Endothelial cell of umbilical vein (primary cell): ENCODE results near the gene RAB9B. TPM values are rescaled to one million over a fixed set of nuclear protein-coding genes. Genes with fewer than 3 reads are reported as not detected.
A peak's percentile ranks its signal among the peaks of the same experiment; 100 is the strongest.

Experiments
- BruUV-seq: library from RNA; stranded (reverse); fragments of 400-500 nt; replicated peaks from 2 replicates; lab custom pipeline; 2021; lab: Mats Ljungman, UMichigan
- CTCF ChIA-PET: fragments of 300-600, 350-600 bp; sonication (Branson Sonifier 250); formaldehyde crosslinking; loops from one replicate; lab custom pipeline; 2021; ENCODE audit warnings: antibody characterized with exemption, inconsistent platforms; lab: Charles Lee
- POLR2A ChIA-PET: fragments of 300-600, 350-600 bp; sonication (Branson Sonifier 250); formaldehyde crosslinking; loops from one replicate; lab custom pipeline; 2021; ENCODE audit warnings: antibody characterized with exemption, inconsistent platforms; lab: Charles Lee
- DNase-seq: peaks from one replicate; pipeline ENCODE4 v3.0.0-alpha.2; 2011; ENCODE audit warnings: low read depth, low spot score
- FAIRE-seq: peaks from 2 replicates; lab custom pipeline; 2011; peaks lifted over from hg19 to GRCh38; lab: Jason Lieb, UNC
- H2AFZ ChIP-seq: 2 replicates; pipeline ENCODE4 v1.6.0; 2012; ENCODE audit warnings: low read depth, low read length, control low read depth, inconsistent platforms
- H3K27ac ChIP-seq: 2 replicates; pipeline ENCODE4 v1.5.1; 2011; ENCODE audit warnings: low read depth, mild to moderate bottlenecking, control low read depth, low read length, moderate library complexity; ENCODE audit not compliant: insufficient read depth
- H3K27me3 ChIP-seq, 2 experiments: 2 replicates each; pipeline versions ENCODE4 v1.6.0 to v1.6.1; 2011; ENCODE audit warnings: low read length in 2 of 2, mixed read lengths in 1 of 2; ENCODE audit not compliant: control insufficient read depth in 2 of 2, insufficient read depth in 2 of 2
- H3K36me3 ChIP-seq, 2 experiments: 2 replicates in 1 of 2; 3 replicates in 1 of 2; pipeline ENCODE4 v1.5.1; 2011; ENCODE audit warnings: low read length in 2 of 2, mild to moderate bottlenecking in 1 of 2, moderate library complexity in 1 of 2; ENCODE audit not compliant: control insufficient read depth in 2 of 2, insufficient read depth in 2 of 2; ENCODE audit errors: extremely low read depth in 1 of 2
- H3K4me1 ChIP-seq: 3 replicates; pipeline ENCODE4 v1.5.1; 2011; ENCODE audit warnings: mild to moderate bottlenecking, low read length; ENCODE audit not compliant: control insufficient read depth, insufficient read depth; ENCODE audit errors: extremely low read depth
- H3K4me2 ChIP-seq: 2 replicates; pipeline ENCODE4 v1.6.1; 2011; ENCODE audit warnings: low read length, control low read depth, mixed read lengths; ENCODE audit not compliant: insufficient read depth
- H3K4me3 ChIP-seq, 3 experiments: fragments of 200-600 bp in 1 of 3; sonication (generic), shearing (Covaris generic) in 1 of 3; replicated peaks in 1 of 3; 2 replicates each; pipeline ENCODE4 v1.5.1; 2011 to 2016; ENCODE audit warnings: control low read depth in 3 of 3, low read length in 3 of 3, mild to moderate bottlenecking in 2 of 3, inconsistent platforms in 1 of 3, low read depth in 1 of 3, moderate library complexity in 1 of 3; ENCODE audit not compliant: insufficient read depth in 1 of 3
- H3K79me2 ChIP-seq: 2 replicates; pipeline ENCODE4 v1.6.0; 2012; ENCODE audit warnings: low read length, inconsistent platforms; ENCODE audit not compliant: control insufficient read depth, insufficient read depth
- H3K9ac ChIP-seq: replicated peaks from 2 replicates; pipeline ENCODE3; 2011; ENCODE audit warnings: low read length, control low read depth; ENCODE audit not compliant: insufficient read depth; ENCODE audit errors: extremely low read depth
- H3K9me1 ChIP-seq: replicated peaks from 3 replicates; pipeline ENCODE4 v1.6.0; 2011; ENCODE audit warnings: mild to moderate bottlenecking, low read length; ENCODE audit not compliant: control insufficient read depth, insufficient read depth; ENCODE audit errors: extremely low read depth
- H3K9me3 ChIP-seq: replicated peaks from 2 replicates; pipeline ENCODE4 v1.5.1; 2012; ENCODE audit warnings: low read length, inconsistent platforms; ENCODE audit not compliant: control insufficient read depth, insufficient read depth
- H4K20me1 ChIP-seq: replicated peaks from 2 replicates; pipeline ENCODE3; 2011; ENCODE audit warnings: mild to moderate bottlenecking, low read length; ENCODE audit not compliant: control insufficient read depth, insufficient read depth; ENCODE audit errors: extremely low read depth
- EZH2 ChIP-seq: IDR thresholded peaks from 2 replicates; pipeline ENCODE4 v1.6.1; 2012; ENCODE audit warnings: borderline replicate concordance, low read depth, mild to moderate bottlenecking, moderate library complexity, low read length, inconsistent platforms; ENCODE audit not compliant: severe bottlenecking
- FOS ChIP-seq: IDR thresholded peaks from 2 replicates; pipeline ENCODE4 v1.6.1; 2011; ENCODE audit warnings: mild to moderate bottlenecking, low read length, moderate library complexity, borderline replicate concordance; ENCODE audit not compliant: insufficient read depth
- GATA2 ChIP-seq: IDR thresholded peaks from 2 replicates; pipeline ENCODE4 v1.7.0; 2011; ENCODE audit warnings: low read depth, mild to moderate bottlenecking, moderate library complexity, mixed read lengths, low read length; ENCODE audit not compliant: insufficient read length, insufficient read depth
- JUN ChIP-seq: IDR thresholded peaks from 2 replicates; pipeline ENCODE4 v1.6.1; 2011; ENCODE audit warnings: borderline replicate concordance, low read depth; ENCODE audit not compliant: insufficient read length, insufficient read depth
- MYC ChIP-seq: IDR thresholded peaks from one replicate; pipeline ENCODE4 v1.6.1; 2011; ENCODE audit warnings: mild to moderate bottlenecking, low read depth, low read length
- POLR2A ChIP-seq: IDR thresholded peaks from 2 replicates; pipeline ENCODE4 v1.6.1; 2012; ENCODE audit warnings: low read depth, mild to moderate bottlenecking, control low read depth, low read length
- POLR2AphosphoS5 ChIP-seq: IDR thresholded peaks from 2 replicates; pipeline ENCODE4 v1.6.1; 2012; ENCODE audit warnings: low read depth, mild to moderate bottlenecking, control low read depth, low read length, moderate library complexity; ENCODE audit not compliant: insufficient read depth
- dilution Hi-C: fragments of 300-500 bp; cut with MboI; formaldehyde crosslinking; loops from one replicate; pipeline ENCODE4 v1.15.0; 2019; ENCODE audit warnings: low sequenced_read_pairs; ENCODE audit not compliant: extremely low pct_ligation_motif_present
- intact Hi-C: fragments of 100-400 bp; cut with micrococcal nuclease; formaldehyde crosslinking; loops from one replicate; pipeline ENCODE4 v1.10.0; 2022
- polyA plus RNA-seq, 4 experiments: library from polyadenylated mRNA; depleted of rRNA in 3 of 4; stranded (reverse) in 3 of 4; unstranded in 1 of 4; fragments of >200 nt; gene quantifications; 2 replicates each; pipeline versions ENCODE4 v1.2.1 to v1.2.3, GENCODE V29; 2011 to 2012; ENCODE audit warnings: missing spikeins in 1 of 4
- total RNA-seq: library from RNA; stranded (reverse); gene quantifications from 2 replicates; pipeline ENCODE4 v1.2.3, GENCODE V29; 2021
- TF ChIP-seq, protein P1 (sequence below): IDR thresholded peaks from 2 replicates; pipeline ENCODE4 v1.6.1; 2011; ENCODE audit not compliant: insufficient read depth, insufficient read length
- TF ChIP-seq, protein P2 (sequence below), 2 donors: IDR thresholded peaks; 1 replicate in 1 of 2; 2 replicates in 1 of 2; pipeline ENCODE4 v1.5.1; 2011; ENCODE audit warnings: low read length in 2 of 2, mild to moderate bottlenecking in 2 of 2, moderate library complexity in 2 of 2, control low read depth in 1 of 2, inconsistent platforms in 1 of 2, low read depth in 1 of 2; ENCODE audit not compliant: insufficient read depth in 1 of 2; ENCODE audit errors: extremely low read depth in 1 of 2

RAB9B gene
- total and polyA plus RNA-seq, 2 donors (not counting 3 experiments of a cell fraction or from before 2014, with no cell fraction given) = 0.18 to 0.55 TPM

DNA sequence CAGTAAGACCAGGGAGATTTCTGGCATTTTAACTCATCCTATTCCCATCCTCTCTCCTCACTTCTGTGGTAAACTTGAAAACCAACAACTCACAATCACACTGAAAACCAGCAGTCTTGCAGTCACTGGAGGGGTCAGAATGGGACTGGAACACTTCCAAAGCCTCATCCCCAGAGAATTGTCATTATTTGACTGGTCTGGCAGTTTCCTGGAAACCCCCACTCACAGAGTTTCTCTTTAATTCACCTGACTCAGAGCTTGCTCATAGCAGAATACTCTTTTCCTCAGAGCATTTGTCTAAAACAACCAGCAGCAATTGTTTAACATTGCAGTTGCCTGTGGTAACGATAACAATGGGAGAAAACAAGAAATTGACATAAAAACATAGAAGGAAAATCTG lies 7.3 kb upstream of the RAB9B start:
- CTCF ChIA-PET = no interaction called here

DNA sequence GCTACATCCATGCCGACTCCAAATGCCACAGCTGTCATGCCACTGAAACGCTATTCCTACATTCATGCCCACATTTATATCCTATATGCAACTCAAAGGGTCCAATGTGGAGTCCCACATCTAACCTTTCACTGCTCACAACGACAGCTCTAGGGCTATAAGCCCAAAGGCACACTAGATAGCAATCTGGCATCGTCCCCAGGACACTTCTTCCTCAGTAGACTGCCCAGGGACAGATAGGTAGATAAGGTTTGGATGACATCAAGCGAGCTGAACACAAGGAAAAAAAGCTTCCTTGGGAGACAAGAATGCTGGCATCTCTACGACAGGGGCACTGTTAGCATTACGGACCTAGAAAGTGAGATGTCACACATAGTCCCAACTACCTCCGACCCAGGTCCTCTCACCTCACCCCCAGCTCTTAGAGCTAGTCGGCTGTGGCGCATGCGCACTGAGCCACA lies 685 bp downstream of the RAB9B start:
- no peaks in the 10 kb centered on the region for H3K9me3 ChIP-seq
- no peaks in the 10 kb centered on the region for H3K9me1 ChIP-seq
- H3K4me2 ChIP-seq = peak overlapping the region; percentile 67
- H2AFZ ChIP-seq = peak overlapping the region; percentile 87
- dilution Hi-C loops (no loop called here), intact Hi-C loops (no loop called here)
- ChIA-PET POLR2A (no interaction called here), CTCF (interaction anchor here (0.7 to 1.3 kb wide), 5 partner anchors 10 to 282 kb away, joined by 3 to 10 read pairs (median 4); no protein-coding TSS in a partner anchor)
- peak overlapping the region in 2 of 3 experiments; percentile 42 to 46 for H3K4me3 ChIP-seq
- no peak for DNase-seq
- H3K9ac ChIP-seq = no peak overlapping the region
- H3K36me3 ChIP-seq = no peaks in the 10 kb centered on the region
- H3K27me3 ChIP-seq = no peaks in the 10 kb centered on the region
- no peaks in the 10 kb centered on the region for H3K79me2 ChIP-seq
- H3K4me1 ChIP-seq = no peaks in the 10 kb centered on the region
- H4K20me1 ChIP-seq = no peaks in the 10 kb centered on the region
- no peak overlapping the region for H3K27ac ChIP-seq
- FAIRE-seq = peak; percentile 44
- BruUV-seq = no TSS peak
- TF ChIP-seq EZH2 = no peak
- no peak for TF ChIP-seq FOS
- TF ChIP-seq POLR2A = no peak
- TF ChIP-seq JUN = no peak
- TF ChIP-seq MYC = no peak
- no peak for TF ChIP-seq POLR2AphosphoS5
- TF ChIP-seq, protein P1, sequence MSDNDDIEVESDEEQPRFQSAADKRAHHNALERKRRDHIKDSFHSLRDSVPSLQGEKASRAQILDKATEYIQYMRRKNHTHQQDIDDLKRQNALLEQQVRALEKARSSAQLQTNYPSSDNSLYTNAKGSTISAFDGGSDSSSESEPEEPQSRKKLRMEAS = no peak
- no peak for TF ChIP-seq GATA2
- TF ChIP-seq, protein P2, sequence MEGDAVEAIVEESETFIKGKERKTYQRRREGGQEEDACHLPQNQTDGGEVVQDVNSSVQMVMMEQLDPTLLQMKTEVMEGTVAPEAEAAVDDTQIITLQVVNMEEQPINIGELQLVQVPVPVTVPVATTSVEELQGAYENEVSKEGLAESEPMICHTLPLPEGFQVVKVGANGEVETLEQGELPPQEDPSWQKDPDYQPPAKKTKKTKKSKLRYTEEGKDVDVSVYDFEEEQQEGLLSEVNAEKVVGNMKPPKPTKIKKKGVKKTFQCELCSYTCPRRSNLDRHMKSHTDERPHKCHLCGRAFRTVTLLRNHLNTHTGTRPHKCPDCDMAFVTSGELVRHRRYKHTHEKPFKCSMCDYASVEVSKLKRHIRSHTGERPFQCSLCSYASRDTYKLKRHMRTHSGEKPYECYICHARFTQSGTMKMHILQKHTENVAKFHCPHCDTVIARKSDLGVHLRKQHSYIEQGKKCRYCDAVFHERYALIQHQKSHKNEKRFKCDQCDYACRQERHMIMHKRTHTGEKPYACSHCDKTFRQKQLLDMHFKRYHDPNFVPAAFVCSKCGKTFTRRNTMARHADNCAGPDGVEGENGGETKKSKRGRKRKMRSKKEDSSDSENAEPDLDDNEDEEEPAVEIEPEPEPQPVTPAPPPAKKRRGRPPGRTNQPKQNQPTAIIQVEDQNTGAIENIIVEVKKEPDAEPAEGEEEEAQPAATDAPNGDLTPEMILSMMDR (IDR thresholded peaks at IDR 0.05; ENCODE audit: extremely low read depth in 1 of 2, insufficient read depth in 1 of 2, low read depth in 1 of 2, low read length in 2 of 2) = no peak

More for the DNA sequence above, 7.3 kb upstream of the RAB9B start:
- Histone ChIP-seq H3K79me2 (no peaks in the 10 kb centered on the region), H2AFZ (no peak overlapping the region), H4K20me1 (no peaks in the 10 kb centered on the region), H3K4me3 (no peak overlapping the region), H3K27ac (no peak overlapping the region), H3K27me3 (no peaks in the 10 kb centered on the region), H3K4me1 (no peaks in the 10 kb centered on the region), H3K36me3 (no peaks in the 10 kb centered on the region), H3K9me1 (no peaks in the 10 kb centered on the region), H3K9me3 (no peaks in the 10 kb centered on the region), H3K9ac (no peak overlapping the region), H3K4me2 (no peak overlapping the region)
- TF ChIP-seq EZH2 (no peak), POLR2AphosphoS5 (no peak), GATA2 (no peak), MYC (no peak)
- TF ChIP-seq, protein P2 (IDR thresholded peaks at IDR 0.05; ENCODE audit: extremely low read depth in 1 of 2, insufficient read depth in 1 of 2, low read depth in 1 of 2, low read length in 2 of 2) = no peak
- POLR2A ChIA-PET = no interaction called here
- BruUV-seq = no TSS peak
- FAIRE-seq (no peak), DNase-seq (no peak)
- intact Hi-C loops (no loop called here), dilution Hi-C loops (no loop called here)
